H1 (cell line): ENCODE measurements around the gene PMM2. TPM values are rescaled to one million over a fixed set of nuclear protein-coding genes. Genes with fewer than 3 reads are reported as not detected.

Experiments used
- ATF2 ChIP-seq: IDR thresholded peaks from 2 replicates; pipeline ENCODE4 v1.6.1; 2012; ENCODE audit warnings: low read length, inconsistent platforms
- ATF3 ChIP-seq: IDR thresholded peaks from 2 replicates; pipeline ENCODE4 v1.6.1; 2011; ENCODE audit warnings: low read depth, mild to moderate bottlenecking, low read length; ENCODE audit not compliant: insufficient read depth
- CBX5 ChIP-seq: fragments of 300-800, 300-1000 bp; sonication (generic); IDR thresholded peaks from 2 replicates; pipeline ENCODE4 v1.7.1; 2016; ENCODE audit warnings: antibody characterized with exemption, low read length, low read depth
- E2F6 ChIP-seq: IDR thresholded peaks from 2 replicates; pipeline ENCODE4 v1.6.1; 2012; ENCODE audit warnings: inconsistent platforms
- EZH2 ChIP-seq: fragments of 200-600 bp; sonication (generic); IDR thresholded peaks from 2 replicates; pipeline ENCODE4 v1.7.1; 2012; ENCODE audit warnings: low read depth, mild to moderate bottlenecking, moderate library complexity, low read length, inconsistent platforms; ENCODE audit not compliant: severe bottlenecking
- HDAC2 ChIP-seq, 2 experiments: fragments of 300-600 bp in 1 of 2; sonication (generic) in 1 of 2; IDR thresholded peaks; 2 replicates each; pipeline ENCODE4 v1.6.1; 2011 to 2012; ENCODE audit warnings: low read depth in 2 of 2, low read length in 2 of 2, mild to moderate bottlenecking in 2 of 2, moderate library complexity in 2 of 2, borderline replicate concordance in 1 of 2, inconsistent platforms in 1 of 2
- NANOG ChIP-seq: IDR thresholded peaks from 2 replicates; pipeline ENCODE4 v1.6.1; 2011; ENCODE audit warnings: low read length, low read depth, mild to moderate bottlenecking, inconsistent platforms; ENCODE audit not compliant: insufficient read depth, poor library complexity, severe bottlenecking
- POLR2A ChIP-seq, 2 experiments: IDR thresholded peaks; 1 replicate in 1 of 2; 2 replicates in 1 of 2; pipeline ENCODE4 v1.6.1; 2011; ENCODE audit warnings: low read depth in 2 of 2, low read length in 2 of 2, mild to moderate bottlenecking in 2 of 2; ENCODE audit errors: control extremely low read depth in 1 of 2
- POU5F1 ChIP-seq: IDR thresholded peaks from 2 replicates; pipeline ENCODE4 v1.6.1; 2011; ENCODE audit warnings: low read depth, mild to moderate bottlenecking, low read length, moderate library complexity
- RAD21 ChIP-seq, 2 experiments: IDR thresholded peaks in 1 of 2; conservative IDR thresholded peaks in 1 of 2; 2 replicates each; pipeline ENCODE4 v1.6.1; 2011; ENCODE audit warnings: low read depth in 2 of 2, low read length in 2 of 2, improper control_type of control experiment in 1 of 2, inconsistent platforms in 1 of 2, mild to moderate bottlenecking in 1 of 2, moderate library complexity in 1 of 2
- RNF2 ChIP-seq: fragments of 200-900, 300-1000 bp; sonication (generic); IDR thresholded peaks from 2 replicates; pipeline ENCODE4 v1.7.1; 2016; ENCODE audit warnings: borderline replicate concordance, low read depth, mild to moderate bottlenecking, antibody characterized with exemption, low read length; ENCODE audit not compliant: poor library complexity, severe bottlenecking; ENCODE audit errors: missing control alignments
- RXRA ChIP-seq: IDR thresholded peaks from 2 replicates; pipeline ENCODE4 v1.6.1; 2011; ENCODE audit warnings: low read depth, mild to moderate bottlenecking, low read length, moderate library complexity; ENCODE audit not compliant: insufficient read depth
- SP2 ChIP-seq: IDR thresholded peaks from 2 replicates; pipeline ENCODE4 v1.6.1; 2012; ENCODE audit warnings: mild to moderate bottlenecking, low read length, inconsistent platforms
- SP4 ChIP-seq: IDR thresholded peaks from 2 replicates; pipeline ENCODE4 v1.6.1; 2012; ENCODE audit warnings: low read length, inconsistent platforms
- SRF ChIP-seq: IDR thresholded peaks from 2 replicates; pipeline ENCODE4 v1.6.1; 2011; ENCODE audit warnings: mild to moderate bottlenecking, low read depth, low read length, moderate library complexity
- TAF7 ChIP-seq: optimal IDR thresholded peaks from 2 replicates; pipeline ENCODE3; 2011; ENCODE audit warnings: low read depth, mild to moderate bottlenecking, inconsistent platforms, low read length, moderate library complexity, borderline replicate concordance
- TEAD4 ChIP-seq: IDR thresholded peaks from 2 replicates; pipeline ENCODE4 v1.6.1; 2012; ENCODE audit warnings: low read depth, low read length, inconsistent platforms, mixed read lengths
- polyA plus RNA-seq, 7 experiments: library from polyadenylated mRNA; depleted of rRNA in 3 of 7; stranded (reverse) in 5 of 7; unstranded in 2 of 7; fragments of >200 nt in 5 of 7; fragments of 200-250 nt in 2 of 7; gene quantifications; 1 replicate in 5 of 7; 2 replicates in 1 of 7; 4 replicates in 1 of 7; pipeline versions ENCODE4 v1.2.1 to v1.2.3, GENCODE V29; 2011 to 2013; ENCODE audit warnings: missing spikeins in 2 of 7, mixed read lengths in 2 of 7
- total RNA-seq: library from RNA; stranded (reverse); fragmentation: NEBNext Ultra II Directional; extraction: Animal tissue kit (Norgen Biotek cat#: 25700); gene quantifications from 2 replicates; pipeline ENCODE4 v1.2.1, GENCODE V29; 2021

The PMM2 gene
- total and polyA plus RNA-seq, 2 of the 8 experiments (the other 6 are each of a cell fraction or from before 2014, with no cell fraction given), result 26.2 to 49.4 TPM

- peak; percentile 51 for TF ChIP-seq E2F6
- no peak for TF ChIP-seq SP4
- TF ChIP-seq RNF2, result no peak
- TF ChIP-seq TAF7, result peak; percentile 83
- TF ChIP-seq HDAC2 (IDR thresholded peaks at IDR 0.05; ENCODE audit: borderline replicate concordance in 1 of 2, low read depth in 2 of 2, low read length in 2 of 2), result 0 out of 4 replicates have a peak, but pooled peaks of 1 of the 2 experiments have one; percentile 10
- TF ChIP-seq RXRA, result no peak
- TF ChIP-seq SRF, result no peak
- TF ChIP-seq POLR2A (IDR thresholded peaks at IDR 0.05; ENCODE audit: control extremely low read depth in 1 of 2, low read depth in 2 of 2, low read length in 2 of 2), result peak in 1 of 2 experiments; percentile 94; a peak in 2 of 3 replicates
- TF ChIP-seq RAD21 (IDR thresholded peaks at IDR 0.05 in 1 of 2, conservative IDR thresholded peaks at IDR 0.05 in 1 of 2; ENCODE audit: low read depth in 2 of 2, low read length in 2 of 2), result peak in 1 of 2 experiments; percentile 11; a peak in 1 of 4 replicates
- no peak for TF ChIP-seq CBX5
- TF ChIP-seq EZH2, result no peak
- TF ChIP-seq SP2, result no peak
- peak; percentile 32; the same call in 1 of the 2 replicates for TF ChIP-seq POU5F1
- TF ChIP-seq ATF2, result no peak; the same call in 1 of the 2 replicates
- no peak for TF ChIP-seq NANOG
- TF ChIP-seq TEAD4, result peak; percentile 49; the same call in 1 of the 2 replicates
- TF ChIP-seq ATF3, result no peak
These were observed 34.5 kb downstream of the PMM2 start (continued) for GRCh38 chr16:8831871-8832716.
